ENCODE results near the gene LGR5.

Gene LGR5

GRCh38 chr12:71439613-71440344, at the start of gene LGR5:
TSS of gene LGR5 (plus strand) at chr12:71439798. CDS start at chr12:71440081, 283 bp downstream.
- no peak for DNase-seq (ENCODE audit: low read depth)
- H3K4me3 ChIP-seq (ENCODE audit: control insufficient read depth, low read depth, low read length) = peak within 1 kb of the TSS; percentile 30
- TF ChIP-seq, protein P1, sequence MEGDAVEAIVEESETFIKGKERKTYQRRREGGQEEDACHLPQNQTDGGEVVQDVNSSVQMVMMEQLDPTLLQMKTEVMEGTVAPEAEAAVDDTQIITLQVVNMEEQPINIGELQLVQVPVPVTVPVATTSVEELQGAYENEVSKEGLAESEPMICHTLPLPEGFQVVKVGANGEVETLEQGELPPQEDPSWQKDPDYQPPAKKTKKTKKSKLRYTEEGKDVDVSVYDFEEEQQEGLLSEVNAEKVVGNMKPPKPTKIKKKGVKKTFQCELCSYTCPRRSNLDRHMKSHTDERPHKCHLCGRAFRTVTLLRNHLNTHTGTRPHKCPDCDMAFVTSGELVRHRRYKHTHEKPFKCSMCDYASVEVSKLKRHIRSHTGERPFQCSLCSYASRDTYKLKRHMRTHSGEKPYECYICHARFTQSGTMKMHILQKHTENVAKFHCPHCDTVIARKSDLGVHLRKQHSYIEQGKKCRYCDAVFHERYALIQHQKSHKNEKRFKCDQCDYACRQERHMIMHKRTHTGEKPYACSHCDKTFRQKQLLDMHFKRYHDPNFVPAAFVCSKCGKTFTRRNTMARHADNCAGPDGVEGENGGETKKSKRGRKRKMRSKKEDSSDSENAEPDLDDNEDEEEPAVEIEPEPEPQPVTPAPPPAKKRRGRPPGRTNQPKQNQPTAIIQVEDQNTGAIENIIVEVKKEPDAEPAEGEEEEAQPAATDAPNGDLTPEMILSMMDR (conservative IDR thresholded peaks at IDR 0.05; ENCODE audit: control insufficient read depth, insufficient read depth, low read depth, low read length) = no peak

GRCh38 chr12:71392521-71393145, 47.0 kb upstream of the LGR5 start:
- TF ChIP-seq, protein P1 (conservative IDR thresholded peaks at IDR 0.05; ENCODE audit: control insufficient read depth, insufficient read depth, low read depth, low read length) = peak; percentile 99
- DNase-seq (ENCODE audit: low read depth) = peak; percentile 84
- H3K4me3 ChIP-seq (ENCODE audit: control insufficient read depth, low read depth, low read length) = no peak overlapping the region

DNA sequence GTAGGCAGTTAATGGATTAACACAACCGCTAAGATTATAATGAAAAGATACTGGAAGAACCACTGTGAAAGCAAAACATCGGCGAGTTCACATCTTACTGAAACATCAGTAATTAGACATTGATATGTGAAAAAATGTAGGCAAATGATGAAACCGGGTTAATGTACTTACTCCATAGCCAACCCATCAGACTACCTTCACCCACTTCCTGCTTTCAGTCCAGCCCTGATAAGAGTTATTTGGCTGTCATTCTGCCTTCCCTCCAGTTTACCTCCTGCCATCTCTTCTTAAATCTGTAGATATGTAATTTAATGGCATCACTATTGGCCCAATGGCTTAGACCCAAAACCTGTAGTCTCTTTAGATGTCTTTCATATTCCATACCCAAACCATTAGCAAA, 46.0 kb upstream of the LGR5 start:
- no peak overlapping the region for H3K4me3 ChIP-seq (ENCODE audit: control insufficient read depth, low read depth, low read length)
- no peak for DNase-seq (ENCODE audit: low read depth)
- TF ChIP-seq, protein P1 (conservative IDR thresholded peaks at IDR 0.05; ENCODE audit: control insufficient read depth, insufficient read depth, low read depth, low read length) = no peak

GRCh38 chr12:71397433-71397954, 42.1 kb upstream of the LGR5 start:
- TF ChIP-seq, protein P1 (conservative IDR thresholded peaks at IDR 0.05; ENCODE audit: control insufficient read depth, insufficient read depth, low read depth, low read length) = no peak
- H3K4me3 ChIP-seq (ENCODE audit: control insufficient read depth, low read depth, low read length) = no peak overlapping the region
- DNase-seq (ENCODE audit: low read depth) = peak; percentile 11

- TF ChIP-seq, protein P1 (conservative IDR thresholded peaks at IDR 0.05; ENCODE audit: control insufficient read depth, insufficient read depth, low read depth, low read length) = no peak
- H3K4me3 ChIP-seq (ENCODE audit: control insufficient read depth, low read depth, low read length) = no peak overlapping the region
- DNase-seq (ENCODE audit: low read depth) = no peak
Observed at GRCh38 chr12:71399197-71399596, 40.4 kb upstream of the LGR5 start.

DNA sequence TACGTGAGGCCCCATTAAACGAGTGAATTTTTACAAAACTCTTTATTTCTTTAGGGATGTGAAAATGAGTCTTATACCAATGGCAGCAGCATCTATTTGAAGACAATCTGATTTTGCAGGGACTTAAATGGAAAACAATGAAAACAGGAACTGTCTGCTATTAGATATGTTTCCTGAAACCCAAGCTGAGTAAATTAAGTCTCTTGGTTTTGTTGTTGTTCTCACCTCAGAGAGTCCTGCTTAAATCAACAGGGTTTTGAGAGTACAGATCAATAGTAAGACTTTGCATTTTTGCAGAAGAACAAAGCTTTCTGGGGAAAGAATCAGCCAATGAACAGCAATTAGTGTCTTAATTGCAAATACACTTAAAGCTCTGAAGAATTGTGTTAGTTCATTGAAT, 39.1 kb upstream of the LGR5 start:
- TF ChIP-seq, protein P1 (conservative IDR thresholded peaks at IDR 0.05; ENCODE audit: control insufficient read depth, insufficient read depth, low read depth, low read length) = no peak
- H3K4me3 ChIP-seq (ENCODE audit: control insufficient read depth, low read depth, low read length) = no peak overlapping the region
- DNase-seq (ENCODE audit: low read depth) = no peak

Data from fibroblast of mammary gland (primary cell).